Measurements from ENCODE around the gene C15orf62.

- no peak for TF ChIP-seq CTCF (IDR thresholded peaks at IDR 0.05)
- no peak for TF ChIP-seq POLR2A (IDR thresholded peaks at IDR 0.05)
These were observed 45.9 kb upstream of the C15orf62 start for GRCh38 chr15:40723919-40724318.

All from heart left ventricle (tissue), 13 donors.